Osteoblast (primary cell): ENCODE results near the gene ZNF83. TPM values are rescaled to one million over a fixed set of nuclear protein-coding genes. Genes with fewer than 3 reads are reported as not detected.
"Not testable (repeated sequence)": the region's sequence is repeated elsewhere in the genome, so short reads cannot be mapped to it uniquely, and the experiment has no call there.

ENCODE experiments used
- DNase-seq: peaks from one replicate; pipeline ENCODE4 v3.0.0; 2011; ENCODE audit warnings: low spot score, mixed read lengths; ENCODE audit not compliant: insufficient read length; ENCODE audit errors: missing footprints
- H2AFZ ChIP-seq: 2 replicates; pipeline ENCODE4 v1.6.0; 2011; ENCODE audit warnings: mild to moderate bottlenecking, low read length
- H3K27ac ChIP-seq: 2 replicates; pipeline ENCODE4 v1.5.1; 2011; ENCODE audit warnings: mild to moderate bottlenecking, low read depth, low read length, moderate library complexity
- H3K27me3 ChIP-seq: 2 replicates; pipeline ENCODE4 v1.6.0; 2012; ENCODE audit warnings: mild to moderate bottlenecking, control low read depth, inconsistent platforms, low read length, moderate library complexity; ENCODE audit not compliant: insufficient read depth
- H3K36me3 ChIP-seq: 2 replicates; pipeline ENCODE4 v1.5.1; 2011; ENCODE audit warnings: mild to moderate bottlenecking, low read length, control low read depth, moderate library complexity; ENCODE audit not compliant: insufficient read depth
- H3K4me1 ChIP-seq: 2 replicates; pipeline ENCODE4 v1.5.1; 2011; ENCODE audit warnings: mild to moderate bottlenecking, low read length, control low read depth, moderate library complexity; ENCODE audit not compliant: insufficient read depth
- H3K4me2 ChIP-seq: 2 replicates; pipeline ENCODE4 v1.6.0; 2011; ENCODE audit warnings: mild to moderate bottlenecking, low read length; ENCODE audit not compliant: insufficient read depth
- H3K4me3 ChIP-seq: fragments of 200-600 bp; sonication (generic); 3 replicates; pipeline ENCODE4 v1.5.1; 2012; ENCODE audit warnings: mild to moderate bottlenecking, low read length, inconsistent platforms; ENCODE audit not compliant: insufficient read depth
- H3K79me2 ChIP-seq: 2 replicates; pipeline ENCODE4 v1.6.0; 2012; ENCODE audit warnings: mild to moderate bottlenecking, low read length, control low read depth, inconsistent platforms; ENCODE audit not compliant: insufficient read depth
- H3K9me3 ChIP-seq: 2 replicates; pipeline ENCODE4 v1.5.1; 2011; ENCODE audit warnings: low read depth, low read length, control low read depth
- H4K20me1 ChIP-seq: 2 replicates; pipeline ENCODE4 v1.6.0; 2012; ENCODE audit warnings: mild to moderate bottlenecking, low read length, control low read depth; ENCODE audit not compliant: insufficient read depth
- CTCF ChIP-seq: IDR thresholded peaks from 2 replicates; pipeline ENCODE4 v1.5.1; 2011; ENCODE audit warnings: mild to moderate bottlenecking, low read depth, low read length, moderate library complexity; ENCODE audit errors: extremely low read depth
- total RNA-seq: library from RNA; depleted of rRNA; stranded (reverse); fragments of >200 nt; gene quantifications from 2 replicates; pipeline ENCODE4 v1.2.3, GENCODE V29; 2012

ZNF83 gene
- total RNA-seq, 1 donor, result 52.8 TPM

GRCh38 chr19:52679598-52679997, 41.4 kb upstream of the ZNF83 start:
- no peak for TF ChIP-seq CTCF
- Histone ChIP-seq H3K27ac (no peak overlapping the region), H3K9me3 (no peaks in the 10 kb centered on the region), H3K79me2 (peaks cover 78% of the 10 kb centered on the region), H3K4me1 (no peaks in the 10 kb centered on the region), H3K36me3 (peaks cover 5% of the 10 kb centered on the region), H2AFZ (no peak overlapping the region), H4K20me1 (no peaks in the 10 kb centered on the region), H3K27me3 (no peaks in the 10 kb centered on the region), H3K4me3 (no peak overlapping the region), H3K4me2 (no peak overlapping the region)
- peak; percentile 34 for DNase-seq

DNA sequence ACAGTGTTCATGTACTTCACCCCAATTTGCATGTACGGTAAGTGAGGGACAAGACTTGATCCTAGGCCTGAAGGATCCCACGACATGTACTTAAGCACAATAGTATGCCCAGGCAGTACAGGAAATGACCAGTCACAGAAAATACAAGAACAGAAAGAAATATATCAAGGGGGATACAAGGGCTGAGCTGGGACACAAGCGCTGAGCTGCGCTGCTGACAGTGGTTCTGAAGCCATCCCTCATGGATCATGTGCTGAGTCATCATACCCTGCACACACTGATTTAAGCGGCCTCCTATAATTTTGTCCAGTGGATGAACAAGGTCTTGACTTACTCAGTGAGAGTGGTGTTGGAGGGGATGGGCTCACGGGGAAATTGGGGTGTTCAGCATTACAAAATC, 37.1 kb upstream of the ZNF83 start:
- H3K36me3 ChIP-seq, H4K20me1 ChIP-seq, H3K4me2 ChIP-seq, H3K27ac ChIP-seq, H3K4me1 ChIP-seq, H2AFZ ChIP-seq, H3K4me3 ChIP-seq, H3K9me3 ChIP-seq, H3K27me3 ChIP-seq: not testable (repeated sequence)
- H3K79me2 ChIP-seq, result peaks cover 85% of the 10 kb centered on the region
- peak; percentile 30 for DNase-seq

- H2AFZ ChIP-seq, result no peak overlapping the region
- no peaks in the 10 kb centered on the region for H3K36me3 ChIP-seq
- no peaks in the 10 kb centered on the region for H3K9me3 ChIP-seq
- peaks cover 6% of the 10 kb centered on the region for H4K20me1 ChIP-seq
- H3K4me2 ChIP-seq, result no peak overlapping the region
- no peak overlapping the region for H3K27ac ChIP-seq
- no peak for DNase-seq
- no peak overlapping the region for H3K4me3 ChIP-seq
- no peaks in the 10 kb centered on the region for H3K27me3 ChIP-seq
- peaks cover 86% of the 10 kb centered on the region for H3K79me2 ChIP-seq
- no peak for TF ChIP-seq CTCF
- H3K4me1 ChIP-seq, result no peaks in the 10 kb centered on the region
These were observed 34.9 kb upstream of the ZNF83 start for GRCh38 chr19:52673014-52673413.

DNA sequence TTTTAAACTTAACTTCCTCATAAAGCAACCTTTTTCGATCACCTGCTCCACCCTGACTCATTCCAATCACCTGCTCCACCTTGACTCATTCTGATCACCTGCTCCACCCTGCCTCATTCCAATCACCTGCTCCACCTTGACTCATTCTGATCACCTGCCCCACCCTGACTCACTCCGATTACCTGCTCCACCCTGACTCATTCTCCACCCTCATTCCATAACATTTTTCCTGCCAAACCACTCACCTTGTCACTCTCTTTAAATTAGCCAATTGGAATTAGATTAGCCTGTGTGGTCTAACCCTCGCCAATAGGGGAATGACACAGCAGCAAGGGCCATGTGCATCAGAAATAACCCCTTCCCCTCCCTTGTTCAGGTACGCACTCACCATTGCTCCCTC, 31.9 kb upstream of the ZNF83 start:
- Histone ChIP-seq H3K9me3 (no peaks in the 10 kb centered on the region), H3K27ac (no peak overlapping the region), H3K4me1 (no peaks in the 10 kb centered on the region), H2AFZ (no peak overlapping the region), H3K4me2 (no peak overlapping the region), H3K27me3 (no peaks in the 10 kb centered on the region), H4K20me1 (peaks cover 6% of the 10 kb centered on the region), H3K4me3 (no peak overlapping the region), H3K36me3 (no peaks in the 10 kb centered on the region), H3K79me2 (peaks cover 81% of the 10 kb centered on the region)
- TF ChIP-seq CTCF, result no peak
- no peak for DNase-seq
